B cell (primary cell): ENCODE measurements around the gene THSD4. TPM values are rescaled to one million over a fixed set of nuclear protein-coding genes. Genes with fewer than 3 reads are reported as not detected.

Experiments
- ATAC-seq: fragments of 200-7000 bp; cut with Tn5 transposase; one replicate; pipeline ENCODE4 v1.10.0; 2021; ENCODE audit warnings: low read depth, mild to moderate bottlenecking, moderate number of reproducible peaks, moderate library complexity
- CTCF ChIA-PET: fragments of 350-600 bp; sonication (Branson Sonifier 250); formaldehyde crosslinking; loops from one replicate; lab custom pipeline; 2021; ENCODE audit warnings: antibody characterized with exemption, inconsistent platforms; lab: Charles Lee
- POLR2A ChIA-PET: fragments of 350-600 bp; sonication (Branson Sonifier 250); formaldehyde crosslinking; loops from one replicate; lab custom pipeline; 2021; ENCODE audit warnings: antibody characterized with exemption; lab: Charles Lee
- DNase-seq: peaks from one replicate; pipeline ENCODE4 v3.0.0; 2013
- H2AFZ ChIP-seq: 2 replicates; pipeline ENCODE4 v1.6.1; 2012; ENCODE audit warnings: mild to moderate bottlenecking, low read depth, low read length; ENCODE audit not compliant: insufficient read depth, poor library complexity, severe bottlenecking
- H3K27ac ChIP-seq, 2 donors: 1 replicate in 1 of 2; 2 replicates in 1 of 2; pipeline ENCODE4 v1.5.1; 2012 to 2013; ENCODE audit warnings: low read length in 2 of 2, mild to moderate bottlenecking in 2 of 2, moderate library complexity in 1 of 2
- H3K27me3 ChIP-seq, 4 experiments: fragments of 200-600 bp in 1 of 4; sonication (generic) in 1 of 4; replicated peaks in 1 of 4; 1 replicate in 2 of 4; 2 replicates in 2 of 4; pipeline versions ENCODE4 v1.6.1 to v1.7.0; 2013 to 2016; ENCODE audit warnings: low read length in 3 of 4, mild to moderate bottlenecking in 2 of 4, mixed read lengths in 1 of 4, moderate library complexity in 1 of 4; ENCODE audit not compliant: insufficient read depth in 4 of 4, control insufficient read depth in 3 of 4; ENCODE audit errors: control extremely low read depth in 1 of 4
- H3K36me3 ChIP-seq, 2 experiments: replicated peaks in 1 of 2; 1 replicate in 1 of 2; 2 replicates in 1 of 2; pipeline versions ENCODE4 v1.6.1 to v1.7.1; 2013; ENCODE audit warnings: low read length in 1 of 2; ENCODE audit not compliant: insufficient read depth in 2 of 2, control insufficient read depth in 1 of 2; ENCODE audit errors: control extremely low read depth in 1 of 2, extremely low read depth in 1 of 2
- H3K4me1 ChIP-seq, 2 donors: fragments of 200-600 bp in 1 of 2; sonication (generic) in 1 of 2; 1 replicate in 1 of 2; 2 replicates in 1 of 2; pipeline versions ENCODE4 v1.5.1 to v1.6.1; 2013 to 2017; ENCODE audit warnings: low read length in 2 of 2; ENCODE audit not compliant: control insufficient read depth in 2 of 2, insufficient read depth in 2 of 2
- H3K4me2 ChIP-seq: replicated peaks from 2 replicates; pipeline ENCODE3; 2012; ENCODE audit warnings: mild to moderate bottlenecking, low read depth, low read length; ENCODE audit not compliant: poor library complexity, severe bottlenecking
- H3K4me3 ChIP-seq, 5 experiments: fragments of 200-600 bp in 1 of 5; sonication (generic) in 1 of 5; 1 replicate in 3 of 5; 2 replicates in 2 of 5; pipeline versions ENCODE4 v1.5.1 to v1.7.0; 2011 to 2016; ENCODE audit warnings: low read length in 4 of 5, mild to moderate bottlenecking in 4 of 5, low read depth in 2 of 5, control low read depth in 1 of 5, moderate library complexity in 1 of 5; ENCODE audit not compliant: insufficient read depth in 1 of 5; ENCODE audit errors: control extremely low read depth in 1 of 5, extremely low read depth in 1 of 5
- H3K79me2 ChIP-seq: fragments of 200-600 bp; sonication (generic); one replicate; pipeline ENCODE4 v1.6.0; 2016; ENCODE audit warnings: low read length; ENCODE audit not compliant: control insufficient read depth, insufficient read depth
- H3K9ac ChIP-seq: fragments of 200-600 bp; sonication (generic); 2 replicates; pipeline ENCODE4 v1.6.1; 2017; ENCODE audit warnings: mild to moderate bottlenecking, low read length, moderate library complexity
- H3K9me3 ChIP-seq, 3 donors: one replicate each; pipeline versions ENCODE4 v1.6.1 to v1.7.1; 2013; ENCODE audit warnings: low read length in 2 of 3; ENCODE audit not compliant: control insufficient read depth in 2 of 3, insufficient read depth in 1 of 3; ENCODE audit errors: control extremely low read depth in 1 of 3
- H4K20me1 ChIP-seq: 2 replicates; pipeline ENCODE4 v1.6.0; 2012; ENCODE audit warnings: mild to moderate bottlenecking, low read length; ENCODE audit not compliant: insufficient read depth, control insufficient read depth, poor library complexity, severe bottlenecking
- H3K27ac Mint-ChIP-seq: one replicate; pipeline ENCODE4 v1.8.0; 2021; ENCODE audit warnings: mixed read lengths
- H3K27me3 Mint-ChIP-seq: one replicate; pipeline ENCODE4 v1.8.0; 2021; ENCODE audit warnings: mixed read lengths
- H3K4me1 Mint-ChIP-seq: one replicate; pipeline ENCODE4 v1.8.0; 2021; ENCODE audit warnings: mixed read lengths
- H3K4me3 Mint-ChIP-seq: one replicate; pipeline ENCODE4 v1.8.0; 2021; ENCODE audit warnings: mixed read lengths
- H3K9me3 Mint-ChIP-seq: one replicate; pipeline ENCODE4 v1.8.0; 2022; ENCODE audit warnings: mixed read lengths; ENCODE audit not compliant: insufficient read depth
- CTCF ChIP-seq: fragments of 200-600 bp; IDR thresholded peaks from one replicate; pipeline ENCODE4 v1.8.0; 2022; ENCODE audit warnings: antibody characterized with exemption, mild to moderate bottlenecking
- EZH2 ChIP-seq: IDR thresholded peaks from 2 replicates; pipeline ENCODE4 v1.6.1; 2012; ENCODE audit warnings: borderline replicate concordance, low read depth, mild to moderate bottlenecking, moderate library complexity, low read length; ENCODE audit not compliant: insufficient read depth, poor library complexity, severe bottlenecking
- WGBS: methylation state at CpG from one replicate; pipeline ENCODE4 v1.1.5; 2013; ENCODE audit warnings: missing lambda C conversion rate; ENCODE audit not compliant: insufficient coverage; 5-methylcytosine and 5-hydroxymethylcytosine counted together
- intact Hi-C: fragments of 100-400 bp; cut with micrococcal nuclease; formaldehyde crosslinking; loops from one replicate; pipeline ENCODE4 v1.10.0; 2022
- polyA plus RNA-seq: library from polyadenylated mRNA; depleted of rRNA; stranded (reverse); fragments of >200 nt; gene quantifications from 2 replicates; pipeline ENCODE4 v1.2.3, GENCODE V29; 2012
- total RNA-seq, 2 donors: library from RNA; stranded (reverse); fragments of 120-200 nt in 1 of 2; gene quantifications; 1 replicate in 1 of 2; 2 replicates in 1 of 2; pipeline versions ENCODE4 v1.2.3 to v1.2.4, GENCODE V29; 2013 to 2022

Gene THSD4
- total and polyA plus RNA-seq, 2 donors (not counting 1 experiment from before 2014, with no cell fraction given) = not detected

DNA sequence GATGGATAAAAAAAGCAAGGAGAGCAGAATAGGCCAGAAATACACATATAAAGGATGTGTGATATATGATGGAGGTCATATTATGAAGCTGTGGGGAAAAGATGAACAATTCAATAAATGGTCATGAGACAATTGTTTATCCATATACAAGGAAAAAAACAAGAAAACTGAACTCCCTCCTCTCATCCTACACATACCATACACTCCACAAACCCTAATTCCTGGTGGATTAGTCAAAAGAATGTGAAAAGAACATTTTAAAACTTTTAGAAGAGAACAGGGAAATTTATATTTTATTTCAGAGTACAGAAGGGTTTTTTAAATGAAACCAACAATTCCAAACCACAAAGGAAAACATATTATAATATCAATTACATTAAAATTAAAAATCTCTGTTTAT is 660.6 kb downstream of the THSD4 start:
- TF ChIP-seq CTCF = no peak
- TF ChIP-seq EZH2 = no peak
- ChIA-PET POLR2A (no interaction called here), CTCF (no interaction called here)
- no peak for ATAC-seq
- no peak overlapping the region for H3K4me2 ChIP-seq
- H3K79me2 ChIP-seq = no peaks in the 10 kb centered on the region
- H3K9me3 ChIP-seq = no peaks in the 10 kb centered on the region
- H3K36me3 ChIP-seq = no peaks in the 10 kb centered on the region
- H3K4me3 ChIP-seq = no peak overlapping the region
- intact Hi-C loops = no loop called here
- no peaks in the 10 kb centered on the region for H3K27me3 ChIP-seq
- no peak overlapping the region for H2AFZ ChIP-seq
- Mint-ChIP-seq H3K4me1 (peaks cover 3% of the 10 kb centered on the region), H3K4me3 (no peak overlapping the region), H3K27ac (no peak overlapping the region), H3K9me3 (no peaks in the 10 kb centered on the region), H3K27me3 (peaks cover under 1% of the 10 kb centered on the region)
- no peak overlapping the region for H3K9ac ChIP-seq
- no peaks in the 10 kb centered on the region for H4K20me1 ChIP-seq
- no peak for DNase-seq
- no peak overlapping the region for H3K27ac ChIP-seq
- H3K4me1 ChIP-seq = no peaks in the 10 kb centered on the region

- 100% methylated on average over 1 of the region's 3 CpGs for WGBS
- POLR2A ChIA-PET = no interaction called here
These were observed 661.0 kb downstream of the THSD4 start for GRCh38 chr15:71776304-71776703.

More at GRCh38 chr15:71776304-71776703, 661.0 kb downstream of the THSD4 start:
- H3K27ac ChIP-seq = no peak overlapping the region
- no peaks in the 10 kb centered on the region for H3K79me2 ChIP-seq
- no peak overlapping the region for H3K27ac Mint-ChIP-seq
- intact Hi-C loops = no loop called here
- no peaks in the 10 kb centered on the region for H3K4me1 ChIP-seq
- no peak overlapping the region for H3K4me3 ChIP-seq
- TF ChIP-seq CTCF (no peak), EZH2 (no peak)
- H3K9me3 Mint-ChIP-seq = no peaks in the 10 kb centered on the region
- H4K20me1 ChIP-seq = no peaks in the 10 kb centered on the region
- H3K9me3 ChIP-seq = no peaks in the 10 kb centered on the region
- no peaks in the 10 kb centered on the region for H3K27me3 ChIP-seq
- no peak for ATAC-seq
- H3K4me2 ChIP-seq = no peak overlapping the region
- peaks cover 4% of the 10 kb centered on the region for H3K27me3 Mint-ChIP-seq
- CTCF ChIA-PET = interaction anchor here (0.9 to 1.2 kb wide), 2 partner anchors 33 to 380 kb away, joined by 3 read pairs; no protein-coding TSS in a partner anchor
- no peaks in the 10 kb centered on the region for H3K36me3 ChIP-seq
- H2AFZ ChIP-seq = no peak overlapping the region
- no peak overlapping the region for H3K9ac ChIP-seq
- H3K4me3 Mint-ChIP-seq = no peak overlapping the region
- H3K4me1 Mint-ChIP-seq = peaks cover 3% of the 10 kb centered on the region
- DNase-seq = no peak
